DOHH2 (cell line): Measurements from ENCODE around the gene MT1X.

Source experiments
- EZH2phosphoT487 ChIP-seq: fragments of 200-600 bp; sonication (generic); IDR thresholded peaks from 2 replicates; pipeline ENCODE4 v1.6.1; 2017; ENCODE audit warnings: borderline replicate concordance, mild to moderate bottlenecking, antibody characterized with exemption, low read length, moderate library complexity, mixed read lengths
- TF ChIP-seq, protein P1 (sequence below): fragments of 200-600 bp; sonication (generic); IDR thresholded peaks from one replicate; pipeline ENCODE4 v1.5.1; 2014; ENCODE audit warnings: antibody characterized with exemption, mild to moderate bottlenecking, low read depth, low read length; ENCODE audit not compliant: poor library complexity, severe bottlenecking

DNA sequence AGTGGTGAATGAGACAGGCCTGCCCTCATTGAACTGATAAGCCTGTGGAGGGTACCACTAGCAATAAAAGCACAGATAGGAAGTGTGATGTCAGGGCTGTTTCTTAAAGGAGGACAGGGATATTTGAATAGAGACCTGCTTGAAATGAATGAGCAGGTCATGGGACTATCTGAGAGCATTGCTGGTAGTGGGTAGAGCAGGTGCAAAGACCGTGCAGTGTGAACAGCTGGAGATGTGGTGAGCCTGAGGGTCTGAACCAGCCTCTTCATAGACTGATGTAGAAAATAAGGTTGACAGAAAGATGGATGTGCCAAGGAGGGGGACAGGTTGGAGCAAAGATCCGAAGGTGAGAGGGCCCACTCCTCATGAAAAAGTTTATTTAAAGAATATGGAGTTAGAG, 50.1 kb downstream of the MT1X start:
- TF ChIP-seq, protein P1, sequence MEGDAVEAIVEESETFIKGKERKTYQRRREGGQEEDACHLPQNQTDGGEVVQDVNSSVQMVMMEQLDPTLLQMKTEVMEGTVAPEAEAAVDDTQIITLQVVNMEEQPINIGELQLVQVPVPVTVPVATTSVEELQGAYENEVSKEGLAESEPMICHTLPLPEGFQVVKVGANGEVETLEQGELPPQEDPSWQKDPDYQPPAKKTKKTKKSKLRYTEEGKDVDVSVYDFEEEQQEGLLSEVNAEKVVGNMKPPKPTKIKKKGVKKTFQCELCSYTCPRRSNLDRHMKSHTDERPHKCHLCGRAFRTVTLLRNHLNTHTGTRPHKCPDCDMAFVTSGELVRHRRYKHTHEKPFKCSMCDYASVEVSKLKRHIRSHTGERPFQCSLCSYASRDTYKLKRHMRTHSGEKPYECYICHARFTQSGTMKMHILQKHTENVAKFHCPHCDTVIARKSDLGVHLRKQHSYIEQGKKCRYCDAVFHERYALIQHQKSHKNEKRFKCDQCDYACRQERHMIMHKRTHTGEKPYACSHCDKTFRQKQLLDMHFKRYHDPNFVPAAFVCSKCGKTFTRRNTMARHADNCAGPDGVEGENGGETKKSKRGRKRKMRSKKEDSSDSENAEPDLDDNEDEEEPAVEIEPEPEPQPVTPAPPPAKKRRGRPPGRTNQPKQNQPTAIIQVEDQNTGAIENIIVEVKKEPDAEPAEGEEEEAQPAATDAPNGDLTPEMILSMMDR, result no peak
- TF ChIP-seq EZH2phosphoT487, result no peak
